NCI-H774 (cell line): ENCODE measurements around the gene SUPV3L1.
"Not testable (repeated sequence)": the region's sequence is repeated elsewhere in the genome, so short reads cannot be mapped to it uniquely, and the experiment has no call there.

ENCODE experiments used
- DNase-seq: peaks from one replicate; lab custom pipeline; 2025; lab: John Stamatoyannopoulos, UW

The SUPV3L1 gene

GRCh38 chr10:69179743-69180524, at the start of gene SUPV3L1:
SUPV3L1 (plus strand) TSS chr10:69180234; CDS start chr10:69180292, 58 bp downstream.
- peak; percentile 93 for DNase-seq

DNA sequence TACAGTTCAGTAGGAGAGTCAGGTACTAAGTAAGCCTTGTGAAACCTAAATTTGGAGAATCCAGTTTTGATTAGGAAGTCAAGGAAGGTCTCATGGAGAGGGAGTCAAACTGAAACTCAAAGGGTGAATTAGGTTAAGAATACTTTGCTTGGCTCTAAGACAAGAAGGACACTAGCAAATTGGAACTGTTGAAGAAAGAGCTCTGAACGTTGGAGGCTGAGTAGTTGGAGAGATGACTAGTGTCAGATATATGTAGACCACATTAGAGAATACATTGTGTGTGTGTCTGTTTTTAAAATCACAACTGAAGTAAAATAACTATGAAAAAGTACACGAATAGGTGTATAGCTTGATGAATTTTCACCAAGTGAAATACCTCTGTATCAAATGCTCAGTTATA, 49.8 kb upstream of the SUPV3L1 start:
- DNase-seq, result no peak

- no peak for DNase-seq
Observed at GRCh38 chr10:69139961-69140360, 40.1 kb upstream of the SUPV3L1 start.

GRCh38 chr10:69141304-69141703, 38.7 kb upstream of the SUPV3L1 start:
- DNase-seq, result no peak

DNA sequence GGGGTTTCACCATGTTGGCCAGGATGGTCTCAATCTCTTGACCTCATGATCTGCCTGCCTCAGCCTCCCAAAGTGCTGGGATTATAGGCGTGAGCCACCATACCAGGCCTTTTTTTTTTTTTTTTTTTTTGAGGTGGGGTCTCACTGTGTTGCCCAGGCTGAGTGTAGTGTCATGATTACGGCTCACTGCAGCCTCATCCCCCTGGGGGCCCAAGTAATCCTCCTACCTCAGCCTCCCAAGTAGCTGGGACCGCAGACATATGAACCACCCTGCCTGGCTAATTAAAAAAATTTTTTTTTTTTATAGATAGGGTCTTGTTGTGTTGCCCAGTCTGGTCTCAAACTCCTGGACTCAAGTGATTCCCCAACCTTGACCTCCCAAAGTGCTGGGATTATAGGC, 38.0 kb upstream of the SUPV3L1 start:
- not testable (repeated sequence) for DNase-seq

GRCh38 chr10:69142983-69143382, 37.1 kb upstream of the SUPV3L1 start:
- no peak for DNase-seq

- no peak for DNase-seq
Observed at GRCh38 chr10:69145329-69145728, 34.7 kb upstream of the SUPV3L1 start.

DNA sequence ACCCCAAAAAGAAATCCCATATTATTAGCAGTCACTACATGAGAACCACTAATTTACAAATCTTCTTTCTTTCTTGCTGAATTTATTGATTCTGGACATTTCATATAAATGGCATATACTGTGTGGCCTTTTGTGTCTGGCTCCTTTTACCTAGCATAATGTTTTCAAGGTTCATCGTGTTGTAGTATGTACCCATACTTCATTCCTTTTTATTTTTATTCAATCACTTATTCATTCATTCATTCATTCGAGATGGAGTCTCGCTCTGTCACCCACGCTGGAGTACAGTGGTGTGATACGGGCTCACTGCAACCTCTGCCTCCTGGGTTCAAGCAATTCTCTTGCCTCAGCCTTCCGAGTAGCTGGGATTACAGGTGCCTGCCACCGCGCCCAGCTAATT, 34.2 kb upstream of the SUPV3L1 start:
- no peak for DNase-seq

- DNase-seq, result no peak
Observed at GRCh38 chr10:69146759-69147158, 33.3 kb upstream of the SUPV3L1 start.

GRCh38 chr10:69151984-69152383, 28.1 kb upstream of the SUPV3L1 start:
- DNase-seq, result no peak

DNA sequence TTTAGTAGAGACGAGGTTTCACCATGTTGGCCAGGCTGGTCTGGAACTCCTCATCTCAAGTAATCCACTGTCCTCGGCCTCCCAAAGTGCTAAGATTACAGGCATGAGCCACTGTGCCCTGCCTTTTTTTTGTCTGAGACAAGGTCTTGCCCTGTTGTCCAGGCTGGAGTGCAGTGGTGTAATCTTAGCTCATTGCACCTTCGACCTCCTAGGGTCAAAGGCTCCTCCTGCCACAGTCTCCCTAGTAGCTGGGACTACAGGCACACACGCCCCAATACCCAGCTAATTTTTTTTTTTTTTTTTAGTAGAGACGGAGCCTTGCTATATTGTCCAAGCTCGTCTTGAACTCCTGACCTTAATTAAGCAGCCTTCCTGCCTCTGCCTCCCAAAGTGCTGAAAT, 26.8 kb upstream of the SUPV3L1 start:
- DNase-seq, result no peak

- DNase-seq, result no peak
Observed at GRCh38 chr10:69160809-69161241, 19.2 kb upstream of the SUPV3L1 start.

DNA sequence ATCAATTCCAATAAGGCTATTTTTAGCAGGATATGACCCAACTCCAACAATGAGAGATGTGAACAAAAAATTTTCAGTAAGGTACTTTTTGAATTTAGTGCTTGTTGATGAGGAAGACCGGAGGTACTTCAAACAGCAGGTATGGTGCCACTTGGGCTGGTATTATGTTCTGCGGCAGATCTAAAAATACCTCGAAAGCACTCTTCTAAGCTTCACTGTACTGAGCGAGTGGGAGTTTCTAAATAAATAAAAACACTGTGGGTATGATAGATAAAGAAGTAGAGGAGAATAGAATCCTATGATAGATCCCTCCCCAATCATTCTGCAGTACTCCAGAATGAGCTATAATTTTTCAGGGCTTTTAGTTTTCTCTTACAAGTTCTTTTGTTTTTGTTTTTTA, 11.5 kb upstream of the SUPV3L1 start:
- no peak for DNase-seq

DNA sequence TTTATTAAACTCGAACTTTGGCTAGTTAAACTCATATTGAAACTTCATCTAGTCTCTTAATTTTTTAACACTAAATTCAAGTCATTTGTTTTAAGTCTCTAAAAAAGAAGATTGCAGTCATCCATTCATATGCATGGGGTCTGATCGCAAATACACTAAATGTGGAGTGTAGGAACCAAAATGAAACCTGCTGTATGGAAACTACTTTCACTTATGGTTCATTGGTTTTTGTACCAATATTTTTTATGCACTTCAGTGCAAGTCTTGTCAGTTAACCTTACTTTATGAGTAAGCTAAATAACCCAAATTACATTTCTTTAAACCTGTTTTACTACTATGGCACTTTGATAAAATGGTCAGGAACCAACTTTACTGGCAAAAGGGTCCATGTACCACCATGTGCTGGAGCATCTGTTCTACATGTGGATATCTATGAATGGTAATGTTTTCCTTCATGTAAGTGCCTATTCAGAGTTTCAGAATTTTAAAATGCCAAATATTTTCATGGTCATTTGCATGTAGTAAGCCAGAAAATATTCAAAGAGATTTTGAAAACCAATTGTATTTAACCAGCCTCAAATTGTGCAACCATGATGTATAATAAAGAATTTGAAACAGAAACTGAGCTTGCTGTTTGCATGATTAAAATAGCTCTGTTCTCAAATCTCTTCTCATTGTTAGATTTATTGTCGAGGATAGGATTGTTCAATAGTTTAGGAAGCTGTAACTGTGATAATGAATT, 7.6 kb upstream of the SUPV3L1 start:
- no peak for DNase-seq

DNA sequence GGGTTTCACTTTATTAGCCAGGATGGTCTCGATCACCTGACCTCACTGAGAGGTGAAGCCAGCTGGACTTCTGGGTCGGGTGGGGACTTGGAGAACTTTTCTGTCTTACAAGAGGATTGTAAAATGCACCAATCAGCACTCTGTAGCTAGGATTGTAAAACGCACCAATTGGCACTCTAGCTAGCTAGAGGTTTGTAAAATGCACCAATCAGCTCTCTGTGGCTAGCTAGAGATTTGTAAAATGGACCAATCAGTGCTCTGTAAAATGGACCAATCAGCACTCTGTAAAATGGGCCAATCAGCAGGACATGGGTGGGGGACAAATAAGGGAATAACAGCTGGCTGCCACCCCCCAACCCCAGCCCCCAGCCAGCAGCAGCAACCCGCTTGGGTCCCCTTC, 4.7 kb upstream of the SUPV3L1 start:
- DNase-seq, result not testable (repeated sequence)

- no peak for DNase-seq
Observed at GRCh38 chr10:69176823-69177222, 3.2 kb upstream of the SUPV3L1 start.

- peak; percentile 45 for DNase-seq
Observed at GRCh38 chr10:69179089-69179742, 818 bp upstream of the SUPV3L1 start.

GRCh38 chr10:69180525-69181204, 631 bp downstream of the SUPV3L1 start:
- no peak for DNase-seq

- no peak for DNase-seq
Observed at GRCh38 chr10:69181433-69181832, 1.4 kb downstream of the SUPV3L1 start.

GRCh38 chr10:69182005-69182404, 2.0 kb downstream of the SUPV3L1 start:
- no peak for DNase-seq

DNA sequence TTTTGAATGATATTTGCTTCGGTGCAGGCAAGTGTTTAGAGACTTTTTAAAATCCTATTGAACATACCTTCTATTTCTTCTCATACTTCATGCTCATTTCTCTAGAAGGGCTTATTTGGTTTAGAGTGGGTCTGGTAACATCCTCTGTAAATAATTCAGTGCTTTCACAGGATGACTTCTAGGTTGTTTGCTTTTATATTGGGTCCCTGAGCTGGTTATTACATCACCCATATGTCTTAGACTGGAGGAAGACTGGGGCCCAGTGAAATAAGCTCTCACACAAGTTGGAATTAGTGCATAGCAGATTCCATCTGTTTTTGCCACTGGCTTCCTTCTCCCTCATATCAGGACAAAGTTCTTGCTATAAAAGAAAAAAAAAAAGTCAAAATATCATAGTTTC, 6.5 kb downstream of the SUPV3L1 start:
- no peak for DNase-seq

- no peak for DNase-seq
Observed at GRCh38 chr10:69201045-69201444, 21.0 kb downstream of the SUPV3L1 start.
